Vagina (tissue), 2 donors: ENCODE measurements around the gene GNPAT.

Source experiments
- CTCF ChIP-seq, 3 experiments: fragments of 450-650 bp in 2 of 3; fragments of 200-600 bp in 1 of 3; sonication (generic) in 1 of 3; IDR thresholded peaks; one replicate each; pipeline ENCODE4 v1.5.1; 2017 to 2019; ENCODE audit warnings: antibody characterized with exemption in 3 of 3, mild to moderate bottlenecking in 2 of 3, moderate library complexity in 2 of 3
- POLR2A ChIP-seq, 2 donors: fragments of 450-650 bp; IDR thresholded peaks; one replicate each; pipeline ENCODE4 v1.6.1; 2017; ENCODE audit warnings: antibody characterized with exemption in 2 of 2, mild to moderate bottlenecking in 2 of 2, moderate library complexity in 2 of 2
- POLR2AphosphoS5 ChIP-seq, 2 donors: sonication (generic); formaldehyde crosslinking; IDR thresholded peaks; one replicate each; pipeline ENCODE4 v1.9.0; 2017; ENCODE audit warnings: antibody characterized with exemption in 2 of 2, mild to moderate bottlenecking in 2 of 2, low read depth in 1 of 2; ENCODE audit not compliant: insufficient read depth in 1 of 2

DNA sequence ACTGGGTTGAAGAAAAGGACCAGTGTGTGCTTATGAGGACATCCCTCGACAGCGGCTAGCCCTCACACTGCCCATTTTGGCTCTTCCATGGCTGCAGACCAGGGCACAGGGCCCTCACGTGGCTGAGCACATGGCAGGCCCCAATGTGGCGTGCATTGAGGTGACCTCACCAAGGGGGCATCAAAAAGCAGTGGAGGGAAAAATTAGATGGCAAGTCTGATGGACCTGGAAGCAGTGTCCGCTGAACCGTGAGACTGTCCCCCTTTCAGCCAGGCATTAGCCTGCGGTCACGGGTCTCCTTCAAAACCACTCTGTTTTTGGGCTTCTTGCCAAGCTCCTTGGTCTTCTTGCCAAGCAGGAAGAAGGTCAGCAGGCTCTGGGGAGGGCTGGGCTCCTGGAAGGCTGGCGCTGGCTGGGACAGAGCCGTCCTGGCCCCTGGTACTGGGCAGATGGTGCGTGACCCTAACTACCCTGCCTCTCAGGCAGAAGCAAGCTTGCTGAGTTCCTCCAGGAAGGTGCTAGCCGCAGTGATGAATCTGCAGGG lies 48.3 kb upstream of the GNPAT start:
- TF ChIP-seq CTCF (IDR thresholded peaks at IDR 0.05), result no peak
- TF ChIP-seq POLR2AphosphoS5 (IDR thresholded peaks at IDR 0.05; ENCODE audit: insufficient read depth in 1 of 2, low read depth in 1 of 2), result no peak
- no peak for TF ChIP-seq POLR2A (IDR thresholded peaks at IDR 0.05)
